ENCODE measurements around the gene KHDC4.

KHDC4 gene

GRCh38 chr1:155934097-155934935 is at the start of gene KHDC4:
Gene KHDC4 (minus strand): TSS chr1:155934413. CDS start chr1:155934373, 40 bp downstream.
- Mint-ChIP-seq H3K4me3 (no peak within 1 kb of the TSS), H3K27ac (no peak within 1 kb of the TSS), H3K27me3 (no peaks in the 10 kb centered on the region), H3K9me3 (no peaks in the 10 kb centered on the region), H3K36me3 (ENCODE audit: low read depth) (no peaks in the 10 kb centered on the region), H3K4me1 (ENCODE audit: low read depth) (peaks cover 11% of the 10 kb centered on the region)
- intact Hi-C loops (cut with micrococcal nuclease): no loop called here

GRCh38 chr1:155983191-155984024 is 49.2 kb upstream of the KHDC4 start:
- H3K4me1 Mint-ChIP-seq (ENCODE audit: low read depth): peaks cover 71% of the 10 kb centered on the region
- H3K9me3 Mint-ChIP-seq: no peaks in the 10 kb centered on the region
- H3K36me3 Mint-ChIP-seq (ENCODE audit: low read depth): peaks cover 27% of the 10 kb centered on the region
- no peaks in the 10 kb centered on the region for H3K27me3 Mint-ChIP-seq
- peak overlapping the region; percentile 93 for H3K27ac Mint-ChIP-seq
- intact Hi-C loops (cut with micrococcal nuclease): no loop called here
- H3K4me3 Mint-ChIP-seq: no peak overlapping the region

- Mint-ChIP-seq H3K4me1 (ENCODE audit: low read depth) (peaks cover 62% of the 10 kb centered on the region), H3K36me3 (ENCODE audit: low read depth) (peaks cover 40% of the 10 kb centered on the region), H3K9me3 (no peaks in the 10 kb centered on the region), H3K4me3 (peak overlapping the region; percentile 11), H3K27ac (peak overlapping the region; percentile 93), H3K27me3 (no peaks in the 10 kb centered on the region)
- intact Hi-C loops (cut with micrococcal nuclease): no loop called here
Measured at GRCh38 chr1:155982106-155982505, 47.9 kb upstream of the KHDC4 start.

- Mint-ChIP-seq H3K4me1 (ENCODE audit: low read depth) (peaks cover 69% of the 10 kb centered on the region), H3K27me3 (no peaks in the 10 kb centered on the region), H3K4me3 (peak overlapping the region; percentile 7), H3K9me3 (no peaks in the 10 kb centered on the region), H3K27ac (peak overlapping the region; percentile 93), H3K36me3 (ENCODE audit: low read depth) (peaks cover 46% of the 10 kb centered on the region)
- intact Hi-C loops (cut with micrococcal nuclease): no loop called here
Measured at GRCh38 chr1:155981266-155982088, 47.3 kb upstream of the KHDC4 start.

GRCh38 chr1:155979597-155980343 is 45.6 kb upstream of the KHDC4 start:
- Mint-ChIP-seq H3K4me1 (ENCODE audit: low read depth) (peaks cover 86% of the 10 kb centered on the region), H3K36me3 (ENCODE audit: low read depth) (peaks cover 63% of the 10 kb centered on the region), H3K27me3 (no peaks in the 10 kb centered on the region), H3K9me3 (no peaks in the 10 kb centered on the region), H3K4me3 (peak overlapping the region; percentile 86), H3K27ac (peak overlapping the region; percentile 93)
- intact Hi-C loops (cut with micrococcal nuclease): loop anchor here (5.0 kb wide), 2 partner anchors 37 to 103 kb away; partner anchors contain the start of genes MEX3A and RXFP4

GRCh38 chr1:155978973-155979429 is 44.8 kb upstream of the KHDC4 start:
- H3K4me1 Mint-ChIP-seq (ENCODE audit: low read depth): peaks cover 87% of the 10 kb centered on the region
- H3K9me3 Mint-ChIP-seq: no peaks in the 10 kb centered on the region
- peak overlapping the region; percentile 93 for H3K27ac Mint-ChIP-seq
- intact Hi-C loops (cut with micrococcal nuclease): loop anchor here (1.0 to 5.0 kb wide), 3 partner anchors 9 to 103 kb away; partner anchors contain the start of genes MEX3A and RXFP4
- peaks cover 71% of the 10 kb centered on the region for H3K36me3 Mint-ChIP-seq (ENCODE audit: low read depth)
- peak overlapping the region; percentile 86 for H3K4me3 Mint-ChIP-seq
- no peaks in the 10 kb centered on the region for H3K27me3 Mint-ChIP-seq

GRCh38 chr1:155978325-155978972 is 44.2 kb upstream of the KHDC4 start, which contains the start of gene ARHGEF2:
Gene ARHGEF2 (minus strand): TSS chr1:155978547. CDS start chr1:155978427, 120 bp downstream.
- Mint-ChIP-seq H3K36me3 (ENCODE audit: low read depth) (peaks cover 75% of the 10 kb centered on the region), H3K27me3 (no peaks in the 10 kb centered on the region), H3K4me1 (ENCODE audit: low read depth) (peaks cover 87% of the 10 kb centered on the region), H3K4me3 (peak within 1 kb of the TSS; percentile 86), H3K9me3 (no peaks in the 10 kb centered on the region), H3K27ac (peak within 1 kb of the TSS; percentile 93)
- intact Hi-C loops (cut with micrococcal nuclease): loop anchor here (1.0 to 5.0 kb wide), 3 partner anchors 8 to 104 kb away; partner anchors contain the start of genes MEX3A and RXFP4

GRCh38 chr1:155977690-155978324 is 43.6 kb upstream of the KHDC4 start:
- Mint-ChIP-seq H3K4me1 (ENCODE audit: low read depth) (peaks cover 87% of the 10 kb centered on the region), H3K4me3 (peak overlapping the region; percentile 86), H3K36me3 (ENCODE audit: low read depth) (peaks cover 82% of the 10 kb centered on the region), H3K27me3 (no peaks in the 10 kb centered on the region), H3K27ac (peak overlapping the region; percentile 93), H3K9me3 (no peaks in the 10 kb centered on the region)
- intact Hi-C loops (cut with micrococcal nuclease): loop anchor here (1.0 to 5.0 kb wide), 3 partner anchors 8 to 104 kb away; partner anchors contain the start of genes MEX3A and RXFP4

GRCh38 chr1:155976913-155977689 is 42.9 kb upstream of the KHDC4 start:
- Mint-ChIP-seq H3K4me1 (ENCODE audit: low read depth) (peaks cover 87% of the 10 kb centered on the region), H3K27me3 (no peaks in the 10 kb centered on the region), H3K4me3 (peak overlapping the region; percentile 86), H3K9me3 (no peaks in the 10 kb centered on the region), H3K36me3 (ENCODE audit: low read depth) (peaks cover 85% of the 10 kb centered on the region), H3K27ac (peak overlapping the region; percentile 93)
- intact Hi-C loops (cut with micrococcal nuclease): loop anchor here (5.0 kb wide), 2 partner anchors 35 to 105 kb away; partner anchors contain the start of genes MEX3A and RXFP4

GRCh38 chr1:155976062-155976912 is 42.1 kb upstream of the KHDC4 start:
- intact Hi-C loops (cut with micrococcal nuclease): loop anchor here (5.0 kb wide), 2 partner anchors 34 to 106 kb away; partner anchors contain the start of genes MEX3A and RXFP4
- Mint-ChIP-seq H3K9me3 (no peaks in the 10 kb centered on the region), H3K4me3 (peak overlapping the region; percentile 86), H3K27ac (peak overlapping the region; percentile 93), H3K27me3 (no peaks in the 10 kb centered on the region), H3K4me1 (ENCODE audit: low read depth) (peaks cover 87% of the 10 kb centered on the region), H3K36me3 (ENCODE audit: low read depth) (peaks cover 85% of the 10 kb centered on the region)
